Measurements from ENCODE around the gene APAF1.
"Not testable (repeated sequence)": the region's sequence is repeated elsewhere in the genome, so short reads cannot be mapped to it uniquely, and the experiment has no call there.

Gene APAF1

DNA sequence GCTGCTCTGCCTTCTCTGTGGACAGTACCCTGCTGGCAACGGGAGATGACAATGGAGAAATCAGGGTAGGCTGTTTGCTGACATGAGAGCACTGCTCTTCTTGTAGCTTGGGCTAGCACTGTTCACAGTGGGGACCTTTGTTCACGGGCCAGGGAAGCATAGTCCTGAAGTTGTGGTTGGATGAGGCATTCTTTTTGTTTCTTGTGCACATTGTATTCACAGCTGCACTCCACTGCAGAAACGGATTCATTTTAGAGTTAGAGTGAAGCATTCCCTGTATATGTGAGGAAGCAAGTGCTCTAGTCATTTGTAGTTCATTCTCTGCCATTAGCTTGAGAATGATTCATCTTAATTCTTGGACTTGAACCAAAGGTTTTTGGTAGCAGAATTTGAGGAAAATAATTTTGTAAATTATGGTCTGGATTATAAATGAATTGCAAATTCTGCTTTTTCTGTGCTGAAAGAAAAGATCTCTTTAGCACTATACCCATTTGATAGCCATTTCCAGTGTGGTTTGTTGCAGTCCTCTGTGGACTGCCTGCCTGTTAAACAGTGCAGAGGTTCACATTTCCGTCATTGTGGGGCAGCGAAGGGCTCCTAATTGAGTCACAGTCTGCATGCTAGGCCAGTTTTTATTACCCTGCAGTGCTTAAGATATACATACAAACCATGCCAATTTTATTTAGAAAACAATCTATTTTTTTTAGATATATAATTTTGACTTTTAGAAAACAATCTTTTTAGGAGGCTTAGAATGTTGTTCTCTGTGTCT is 80.6 kb downstream of the APAF1 start:
- no peak for DNase-seq

DNA sequence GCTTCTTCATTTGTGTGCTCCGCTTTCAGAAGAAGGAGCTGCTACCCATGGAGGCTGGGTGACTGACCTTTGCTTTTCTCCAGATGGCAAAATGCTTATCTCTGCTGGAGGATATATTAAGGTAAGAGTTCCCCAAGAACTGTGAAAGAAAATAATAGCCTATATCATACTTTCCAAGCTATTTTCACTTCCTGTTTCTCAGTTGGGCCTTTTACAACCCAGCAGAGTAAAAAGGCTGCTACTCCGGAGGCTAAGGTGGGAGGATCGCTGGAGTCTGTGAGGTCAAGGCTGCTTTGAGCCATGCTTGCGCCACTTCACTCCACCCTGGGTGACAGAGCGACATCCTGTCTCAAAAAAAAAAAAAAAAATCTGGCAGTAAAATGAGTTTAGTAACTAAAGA is 82.1 kb downstream of the APAF1 start:
- DNase-seq: no peak

DNA sequence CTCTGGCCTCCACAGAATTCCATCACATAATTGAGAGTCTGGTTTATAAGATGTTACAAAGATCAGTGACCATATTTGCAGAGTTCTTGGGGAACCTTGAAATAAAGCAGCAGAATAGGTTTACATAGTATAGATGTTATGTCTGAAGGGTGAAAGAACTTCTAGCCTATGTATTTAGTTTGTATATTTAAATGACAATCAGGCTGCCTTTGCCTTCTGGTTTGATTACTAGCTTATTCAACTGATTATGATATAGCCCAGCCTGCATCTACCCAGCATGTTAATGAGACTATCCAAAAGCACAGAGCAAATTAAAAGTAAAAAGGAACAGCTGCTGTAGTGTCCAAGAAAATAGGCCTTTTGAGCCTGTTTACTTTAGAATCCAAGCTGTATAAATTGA is 85.3 kb downstream of the APAF1 start:
- no peak for DNase-seq

DNA sequence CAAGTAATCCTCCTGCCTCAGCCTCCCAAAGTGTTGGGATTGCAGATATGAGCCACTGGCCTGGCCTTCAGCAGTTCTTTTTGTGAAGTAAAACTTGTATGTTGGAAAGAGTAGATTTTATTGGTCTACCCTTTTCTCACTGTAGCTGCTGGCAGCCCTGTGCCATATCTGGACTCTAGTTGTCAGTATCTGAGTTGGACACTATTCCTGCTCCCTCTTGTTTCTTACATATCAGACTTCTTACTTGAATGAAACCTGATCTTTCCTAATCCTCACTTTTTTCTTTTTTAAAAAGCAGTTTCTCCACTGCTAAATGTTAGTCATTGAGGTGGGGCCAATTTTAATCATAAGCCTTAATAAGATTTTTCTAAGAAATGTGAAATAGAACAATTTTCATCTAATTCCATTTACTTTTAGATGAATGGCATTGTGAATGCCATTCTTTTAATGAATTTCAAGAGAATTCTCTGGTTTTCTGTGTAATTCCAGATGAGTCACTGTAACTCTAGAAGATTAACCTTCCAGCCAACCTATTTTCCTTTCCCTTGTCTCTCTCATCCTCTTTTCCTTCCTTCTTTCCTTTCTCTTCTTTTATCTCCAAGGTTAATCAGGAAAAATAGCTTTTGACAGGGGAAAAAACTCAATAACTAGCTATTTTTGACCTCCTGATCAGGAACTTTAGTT is 88.7 kb downstream of the APAF1 start:
- DNase-seq: no peak

DNA sequence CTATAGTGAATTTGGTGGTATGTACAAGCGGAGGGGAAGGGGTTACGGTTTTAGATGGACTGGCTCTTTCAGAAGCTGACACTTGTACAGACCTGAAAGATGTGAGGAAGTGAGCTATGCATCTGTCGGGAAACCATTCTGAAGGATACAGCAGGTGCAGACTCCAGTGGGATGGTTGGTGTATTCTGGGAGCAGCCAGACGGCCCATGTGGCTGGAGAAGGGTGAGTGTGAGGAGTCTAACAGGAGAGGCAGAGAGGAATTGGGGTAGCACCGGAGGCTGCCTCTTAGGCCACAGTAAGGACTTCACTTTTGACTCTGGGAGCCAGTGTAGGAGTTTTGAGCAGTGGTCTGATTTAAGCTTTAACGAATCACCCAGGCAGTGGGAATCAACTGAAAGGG is 90.7 kb downstream of the APAF1 start:
- no peak for DNase-seq

DNA sequence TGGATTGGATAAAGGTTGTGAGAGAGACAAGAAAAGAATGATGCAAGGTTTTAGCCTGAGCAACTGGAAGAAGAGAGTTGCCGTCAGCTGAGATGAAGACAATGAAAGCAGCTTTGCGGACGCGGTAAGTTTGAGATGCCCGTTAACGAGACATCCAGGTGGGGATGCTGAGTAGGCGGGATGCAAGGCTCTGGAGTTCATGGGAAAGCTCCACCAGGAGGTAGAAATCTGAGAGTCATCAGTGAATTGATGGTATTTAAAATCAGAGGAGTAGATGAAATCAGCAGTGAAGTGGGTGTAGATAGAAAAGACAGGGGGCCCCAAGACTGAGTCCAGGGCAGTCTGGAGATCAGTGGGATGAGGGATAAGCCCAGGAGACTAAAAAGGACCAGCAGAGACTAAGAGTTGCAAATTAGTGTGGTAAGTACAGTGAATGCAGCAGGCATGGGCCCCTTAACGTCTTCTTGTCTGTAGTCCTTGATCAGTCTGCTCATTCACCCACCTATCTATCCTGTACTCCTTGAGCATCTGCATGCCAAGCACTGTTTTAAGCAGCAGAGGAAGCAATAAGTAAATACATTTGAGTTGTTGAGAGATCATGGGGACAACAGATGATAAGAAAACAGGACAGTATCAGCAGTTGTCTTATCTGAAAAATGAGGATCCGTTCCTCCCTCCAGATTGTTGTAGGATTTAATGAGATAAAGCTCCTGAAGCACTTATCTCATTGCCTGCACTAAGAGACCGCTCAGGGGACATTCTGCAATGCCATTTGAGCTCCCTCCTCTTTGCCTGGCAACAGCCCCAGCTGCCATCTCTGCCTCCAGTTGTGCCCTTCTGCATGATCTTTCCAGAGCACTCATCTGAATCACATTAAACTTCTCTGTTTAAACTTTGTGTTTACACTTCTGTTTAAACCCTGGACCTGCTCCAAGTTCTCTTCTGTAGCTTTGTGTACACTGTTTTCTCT is 91.5 kb downstream of the APAF1 start:
- DNase-seq: no peak

DNA sequence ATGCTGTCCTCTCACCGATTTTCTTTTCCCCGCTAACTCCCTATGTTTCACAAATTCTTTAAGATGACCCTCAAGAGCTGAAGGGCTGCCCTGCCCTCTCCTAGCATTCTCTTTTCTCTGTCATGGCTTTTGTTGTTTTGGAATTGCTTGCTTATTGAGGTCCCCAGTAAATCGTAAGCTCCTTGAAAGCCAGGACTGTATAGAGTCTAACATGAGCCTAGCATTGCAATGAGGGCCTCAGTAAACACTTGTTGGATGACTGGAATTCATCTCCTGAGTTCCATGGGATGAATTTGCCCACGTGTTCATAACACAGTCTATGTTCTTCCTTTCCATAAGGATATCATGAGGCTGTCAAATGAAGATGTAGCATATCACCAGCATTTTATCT is 92.2 kb downstream of the APAF1 start:
- no peak for DNase-seq

DNA sequence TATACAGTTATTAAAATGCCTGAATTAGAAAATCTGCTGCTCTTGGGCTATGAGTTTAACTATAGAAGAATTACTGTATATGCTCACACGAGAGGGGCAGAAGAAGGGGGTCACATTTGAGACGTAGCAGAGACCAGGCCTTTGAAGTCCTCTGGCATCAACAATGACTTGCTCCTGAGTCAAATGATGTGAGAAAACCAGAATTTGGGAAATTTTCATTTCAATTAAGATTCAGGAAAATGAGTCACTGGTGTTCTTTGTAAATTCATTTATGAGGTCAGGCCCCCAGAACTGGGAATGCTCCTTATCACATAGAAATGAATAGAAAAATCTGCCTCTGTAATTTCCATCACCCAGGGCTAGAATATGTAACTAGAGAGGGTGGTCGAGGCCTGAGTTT is 92.9 kb downstream of the APAF1 start:
- no peak for DNase-seq

DNA sequence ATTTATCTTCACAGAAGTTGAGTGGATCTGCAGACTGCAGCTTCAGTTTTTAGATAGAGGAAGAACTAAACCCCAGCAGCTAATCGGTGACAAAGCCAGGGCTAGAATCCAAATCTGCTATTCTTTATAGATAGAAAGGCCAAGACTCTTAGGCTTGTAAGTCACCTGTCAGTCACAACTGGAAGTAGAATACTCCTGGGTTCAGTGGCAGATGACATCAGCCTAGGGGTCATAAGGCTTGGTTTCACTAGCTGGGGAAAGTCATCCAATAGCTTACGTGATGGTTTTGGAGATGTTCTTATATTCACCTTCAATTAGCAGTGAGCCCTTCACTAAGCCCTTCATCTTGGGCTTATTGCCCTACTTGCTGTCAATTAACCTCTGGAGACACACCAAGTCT is 93.4 kb downstream of the APAF1 start:
- DNase-seq: no peak

DNA sequence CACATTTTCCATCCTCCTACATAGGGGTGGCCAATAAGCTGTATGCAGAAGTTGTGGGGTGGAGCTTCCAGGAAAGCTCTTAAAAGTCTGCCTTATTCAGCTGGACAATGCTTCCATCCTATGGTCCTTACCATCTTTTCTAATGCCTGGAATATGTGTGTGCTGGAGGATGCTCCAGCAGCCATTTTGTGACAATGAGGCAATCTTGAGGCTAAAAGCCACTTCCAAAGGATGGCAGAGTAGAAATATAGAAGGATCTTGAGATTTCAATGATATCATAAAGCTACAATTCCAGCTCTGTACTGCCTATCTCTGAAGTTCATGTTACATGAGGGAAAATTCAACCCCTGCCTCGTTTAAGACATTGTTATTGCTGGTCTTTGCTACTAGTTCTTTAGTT is 95.7 kb downstream of the APAF1 start:
- DNase-seq: no peak

DNA sequence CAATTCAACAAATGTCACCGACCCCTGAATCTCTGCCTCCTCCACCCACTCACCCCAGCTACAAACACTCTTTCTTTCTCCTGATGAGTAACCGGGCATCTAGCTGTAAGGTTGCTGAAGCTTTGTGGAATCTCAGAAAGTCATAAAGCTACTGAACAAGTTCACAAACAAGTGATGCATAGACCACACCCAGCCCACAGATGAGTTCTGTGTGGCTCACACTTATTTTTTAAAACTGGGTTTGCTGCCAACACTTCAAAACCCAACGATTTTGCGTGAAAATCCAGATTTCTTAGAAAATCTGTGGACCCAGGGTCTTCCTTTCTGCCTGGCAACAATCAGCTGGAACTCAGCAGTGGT is 96.1 kb downstream of the APAF1 start:
- DNase-seq: no peak

DNA sequence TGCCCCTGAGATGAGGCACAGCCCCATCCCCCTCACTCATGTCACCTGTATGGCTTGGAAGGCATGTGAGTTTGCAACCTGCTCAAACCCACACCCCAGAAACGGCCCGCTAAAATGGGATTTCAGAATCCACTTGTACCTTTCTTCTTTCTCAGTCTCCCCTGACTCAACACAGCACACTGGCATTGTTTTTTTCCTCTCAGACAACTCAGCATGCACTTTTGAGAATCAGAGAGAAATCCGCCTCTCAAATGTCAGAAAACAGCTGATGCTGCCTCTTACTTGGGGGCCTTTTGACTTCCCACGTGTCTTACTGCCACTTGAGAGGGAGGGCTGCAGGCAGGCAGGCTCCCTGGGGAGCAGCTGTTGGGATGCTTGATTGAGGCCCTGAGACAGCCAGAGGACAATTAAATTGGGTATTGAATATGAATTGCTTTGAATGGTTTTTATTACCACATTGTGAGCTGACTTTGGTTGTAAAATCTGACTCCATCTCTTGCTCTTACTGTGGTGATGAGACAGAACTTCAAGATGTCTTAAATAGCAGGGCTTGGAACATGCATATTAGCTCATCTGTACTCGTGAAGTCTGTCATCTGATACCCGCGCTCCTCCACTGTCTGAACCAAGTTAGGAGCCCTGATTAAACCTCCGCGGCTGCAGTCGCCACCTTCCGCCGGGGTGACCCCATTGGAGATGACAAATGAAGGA is 96.6 kb downstream of the APAF1 start:
- no peak for DNase-seq

DNA sequence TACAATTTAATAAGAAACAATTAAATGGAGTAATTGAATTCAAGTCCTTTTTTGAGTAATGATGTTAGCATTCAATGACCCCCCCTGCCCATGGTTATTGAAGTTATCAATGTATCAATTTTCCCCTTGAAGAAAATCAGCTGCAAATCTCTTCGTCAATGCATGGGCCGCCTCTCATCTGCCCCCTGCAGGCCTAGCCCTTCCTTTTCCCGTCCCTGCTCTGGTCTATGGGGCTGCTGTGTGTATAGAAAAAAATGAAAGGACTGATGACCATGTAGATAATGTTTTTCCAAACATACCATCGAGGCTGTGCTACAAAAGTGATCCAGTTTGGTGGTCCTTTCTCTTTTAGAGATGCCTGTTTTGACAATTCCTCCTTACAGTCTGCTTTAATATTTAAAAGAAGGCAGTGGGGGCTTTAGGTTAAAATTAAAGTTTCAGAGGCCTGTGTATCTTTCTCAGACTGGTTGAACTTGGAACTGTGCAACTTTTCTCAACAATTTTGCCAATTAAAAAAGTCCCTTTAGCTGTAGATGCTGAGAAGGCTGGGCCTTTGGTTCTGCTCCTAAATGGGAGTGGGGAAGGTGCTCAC is 98.4 kb downstream of the APAF1 start:
- no peak for DNase-seq

DNA sequence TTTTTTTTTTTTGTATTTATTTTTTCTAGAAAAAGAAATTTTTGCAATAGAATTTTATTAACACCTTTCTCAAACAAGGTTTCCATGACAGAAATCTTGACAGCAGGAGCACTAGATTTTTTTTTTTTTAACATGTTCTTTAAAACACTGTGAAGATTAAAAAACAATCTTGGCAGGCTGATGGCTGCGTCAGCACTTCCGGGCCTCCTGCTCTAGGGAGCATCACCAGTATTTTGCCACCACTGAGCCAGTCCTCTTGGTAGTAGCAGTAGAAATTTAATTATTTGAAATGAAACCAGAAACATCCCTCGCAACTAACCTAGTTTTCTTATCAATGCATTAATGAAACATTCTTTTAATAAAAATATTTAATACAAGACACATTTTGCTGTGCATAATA is 99.6 kb downstream of the APAF1 start:
- DNase-seq: no peak

DNA sequence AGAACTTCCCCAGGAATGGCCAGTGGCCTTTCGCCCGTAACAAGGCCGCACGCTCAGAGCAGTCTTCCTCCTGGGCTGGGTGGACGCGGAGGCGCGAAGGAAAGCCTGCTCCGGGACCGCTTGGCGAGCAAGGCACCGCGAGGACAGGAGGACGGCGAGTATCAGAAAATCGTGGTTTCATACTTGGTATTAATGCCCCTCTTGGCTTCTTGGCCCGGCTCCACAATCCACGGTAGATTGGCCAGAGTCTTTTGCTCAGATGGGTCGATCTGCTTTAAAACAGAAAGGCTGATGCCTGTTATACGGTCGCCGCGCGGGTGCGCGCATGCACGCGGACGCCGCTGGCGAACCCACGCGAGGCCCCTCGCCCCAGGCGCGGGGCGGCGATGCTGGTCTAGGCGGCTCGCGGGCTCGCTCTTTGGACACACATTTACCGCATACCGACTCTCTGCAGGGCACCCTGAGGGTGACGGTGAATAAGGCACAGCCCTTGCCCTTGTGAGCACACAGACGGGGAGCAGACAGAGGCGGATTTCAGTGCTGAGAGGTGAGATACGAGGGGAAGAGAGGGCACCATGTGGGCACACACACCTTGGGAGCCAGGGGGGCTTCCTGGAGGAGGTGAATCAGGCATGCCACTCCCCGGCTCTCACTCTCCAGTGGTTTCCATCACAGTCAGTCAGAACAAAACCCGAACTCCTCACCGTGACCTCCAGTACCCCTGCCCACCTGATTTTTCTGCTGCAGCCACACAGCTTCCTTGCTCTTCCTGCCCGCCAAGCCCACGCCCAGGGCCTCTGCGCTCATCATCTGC is 100.7 kb downstream of the APAF1 start:
- no peak for DNase-seq

DNA sequence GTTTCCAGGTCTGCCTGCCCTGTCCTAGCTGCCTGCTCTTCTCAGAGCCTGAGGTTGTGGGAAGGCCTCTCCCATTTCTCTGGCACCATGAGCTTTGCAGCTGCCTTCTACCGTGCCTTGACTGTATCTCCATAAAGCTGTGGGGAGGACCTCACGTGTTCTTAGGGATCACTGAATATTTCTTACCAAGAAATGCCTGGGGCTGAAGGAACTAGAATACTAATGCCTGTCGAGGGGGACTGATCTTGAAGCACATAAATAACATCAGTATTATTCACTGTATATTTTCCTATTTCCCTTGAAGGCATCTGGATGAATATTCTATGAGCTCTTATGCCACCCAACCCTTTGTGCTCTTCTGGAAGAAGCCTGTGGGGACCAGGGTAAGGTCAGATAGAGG is 103.4 kb downstream of the APAF1 start:
- no peak for DNase-seq

DNA sequence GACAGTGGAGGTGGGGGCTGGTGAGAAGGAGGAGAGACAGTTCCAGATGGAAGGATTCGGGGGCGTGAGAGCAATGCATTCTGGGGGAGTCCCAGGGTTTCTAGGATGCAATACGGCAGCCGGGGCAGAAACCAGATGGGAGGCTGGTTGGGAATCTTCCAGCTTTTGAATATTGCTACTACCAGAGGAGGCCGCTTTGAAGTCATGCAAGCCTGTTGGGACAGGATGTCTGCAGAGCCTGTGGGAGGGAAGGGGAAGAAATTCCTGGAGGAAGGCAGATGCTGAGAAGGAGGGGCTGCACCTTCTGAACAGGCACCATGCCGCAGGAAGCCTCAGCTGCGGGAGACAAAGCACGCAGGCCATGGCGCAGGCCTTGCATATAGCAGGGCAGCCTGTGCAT is 105.4 kb downstream of the APAF1 start:
- no peak for DNase-seq

DNA sequence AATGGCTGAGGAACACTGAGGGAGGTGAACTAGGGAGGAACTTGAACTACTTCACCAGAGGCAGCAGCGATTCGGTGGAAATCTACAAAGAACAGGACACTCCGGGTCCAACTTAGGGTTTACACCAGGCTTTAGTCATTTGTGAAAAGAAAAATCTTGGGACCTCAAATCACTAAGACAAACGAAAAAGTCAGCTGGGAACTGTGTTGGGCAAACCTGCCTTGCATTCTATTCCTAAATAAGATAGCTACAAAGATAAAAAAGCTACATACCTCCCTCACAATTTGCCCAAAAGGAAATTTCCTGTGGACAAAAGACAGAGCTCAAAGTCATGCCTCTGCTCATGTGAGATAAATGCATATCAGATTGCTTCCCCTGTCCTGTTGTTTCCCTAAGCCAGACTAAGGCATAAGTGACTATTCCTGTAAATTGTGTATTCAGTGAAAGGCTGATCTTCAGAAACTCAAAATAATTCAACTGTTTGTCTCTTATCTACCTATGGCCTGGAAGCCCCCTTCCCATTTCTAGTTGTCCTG is 106.6 kb downstream of the APAF1 start:
- no peak for DNase-seq

DNA sequence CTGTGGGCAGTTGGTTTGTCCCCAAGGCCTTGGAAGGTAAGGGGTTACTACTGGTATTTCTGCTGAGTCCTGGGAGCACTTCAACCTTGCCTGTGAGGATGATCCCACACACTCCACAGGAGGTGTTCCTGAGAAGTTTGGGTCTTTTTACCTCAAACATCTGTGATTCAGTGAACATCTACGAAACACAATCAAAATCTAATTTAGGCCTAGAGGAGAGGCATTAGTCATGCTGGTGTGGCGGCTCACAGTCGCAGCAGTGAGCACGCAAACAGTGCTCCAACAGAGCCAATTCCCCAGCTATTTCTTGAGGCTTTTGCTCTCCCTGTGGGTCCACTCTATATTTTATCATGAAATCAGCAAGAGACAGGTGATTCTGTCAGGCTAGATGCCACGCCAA is 107.6 kb downstream of the APAF1 start:
- no peak for DNase-seq

DNA sequence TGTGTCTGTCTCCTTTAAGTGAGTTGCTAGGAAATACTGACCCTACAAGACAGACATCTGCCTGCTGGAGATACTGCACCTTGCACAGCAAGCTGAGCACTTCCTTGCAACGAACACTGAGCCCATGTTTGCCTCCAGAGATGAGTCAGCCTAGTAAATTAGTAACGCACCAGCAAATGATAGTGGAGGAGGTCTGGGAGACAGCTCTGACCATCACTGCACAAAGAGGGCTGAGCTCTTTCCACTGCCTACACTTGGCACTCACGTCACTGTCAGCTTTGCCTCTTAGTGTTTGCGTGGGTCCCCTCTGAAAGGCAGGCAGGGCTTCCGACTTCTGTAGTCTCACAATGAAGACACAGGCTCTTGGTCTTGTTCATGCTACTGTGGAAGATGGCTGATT is 109.0 kb downstream of the APAF1 start:
- no peak for DNase-seq

DNA sequence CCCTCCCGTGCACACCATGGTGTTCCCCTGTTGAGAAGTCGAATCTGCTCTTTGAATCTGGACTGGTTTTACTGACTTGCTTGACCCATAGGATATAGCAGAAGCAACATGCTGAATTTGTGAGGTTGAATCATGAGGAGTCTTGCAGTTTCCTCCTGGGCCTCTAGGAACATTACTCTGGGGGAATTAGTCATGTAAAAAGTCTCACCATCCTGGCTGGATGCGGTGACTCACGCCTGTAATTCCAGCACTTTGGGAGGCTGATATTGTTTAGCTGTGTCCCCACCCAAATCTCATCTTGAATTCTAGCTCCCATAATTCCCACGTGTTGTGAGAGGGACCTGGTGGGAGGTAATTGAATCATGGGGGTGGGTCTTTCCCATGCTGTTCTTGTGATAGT is 110.8 kb downstream of the APAF1 start:
- DNase-seq: not testable (repeated sequence)

DNA sequence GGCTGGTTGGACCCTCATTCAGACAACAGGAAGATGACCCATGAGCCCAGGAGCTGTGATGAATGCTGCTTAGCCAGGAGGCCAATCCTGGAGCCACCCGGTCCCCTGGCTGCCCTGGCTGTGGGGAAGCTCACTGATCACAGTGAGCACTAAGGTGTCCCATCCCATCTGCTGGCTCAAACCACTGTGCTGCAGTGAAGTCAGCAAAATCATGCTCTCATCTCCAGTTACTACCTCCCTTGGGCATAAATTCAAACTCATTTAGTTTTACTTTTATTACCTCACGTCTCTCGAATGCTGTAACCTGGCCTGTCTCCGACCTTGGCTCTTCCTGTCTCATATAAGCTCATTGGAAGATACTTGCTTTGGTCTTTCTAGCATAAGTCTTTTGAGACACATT is 112.4 kb downstream of the APAF1 start:
- no peak for DNase-seq
